Stomach (tissue), 9 donors: ENCODE results near the gene MCM3AP. TPM values are rescaled to one million over a fixed set of nuclear protein-coding genes. Genes with fewer than 3 reads are reported as not detected.

ENCODE experiments used
- DNase-seq, 2 donors: peaks; one replicate each; pipeline versions ENCODE4 v3.0.0 to v3.0.0-alpha.2; 2013 to 2019
- H3K27ac ChIP-seq, 5 donors: fragments of 200-600 bp in 4 of 5; sonication (generic) in 4 of 5; one replicate each; pipeline ENCODE4 v1.5.1; 2013 to 2019; ENCODE audit warnings: mild to moderate bottlenecking in 1 of 5, moderate library complexity in 1 of 5
- H3K27me3 ChIP-seq, 3 donors: fragments of 200-600 bp; sonication (generic); one replicate each; pipeline ENCODE4 v1.5.1; 2017 to 2019; ENCODE audit warnings: mixed run types in 1 of 3
- H3K36me3 ChIP-seq, 4 donors: fragments of 200-600 bp; sonication (generic); 1 replicate in 3 of 4; 2 replicates in 1 of 4; pipeline ENCODE4 v1.5.1; 2016 to 2019
- H3K4me1 ChIP-seq, 4 donors: fragments of 200-600 bp; sonication (generic); one replicate each; pipeline ENCODE4 v1.5.1; 2016 to 2019
- H3K4me3 ChIP-seq, 4 donors: fragments of 200-600 bp; sonication (generic) in 3 of 4; one replicate each; pipeline ENCODE4 v1.5.1; 2016 to 2019; ENCODE audit warnings: mild to moderate bottlenecking in 1 of 4
- H3K9me3 ChIP-seq, 4 donors: fragments of 200-600 bp; sonication (generic); one replicate each; pipeline ENCODE4 v1.5.1; 2016 to 2019
- EP300 ChIP-seq: sonication (generic); formaldehyde crosslinking; IDR thresholded peaks from one replicate; pipeline ENCODE4 v1.6.1; 2017; ENCODE audit warnings: antibody characterized with exemption
- POLR2A ChIP-seq, 4 donors: fragments of 450-650 bp; IDR thresholded peaks; one replicate each; pipeline ENCODE4 v1.6.1; 2016; ENCODE audit warnings: antibody characterized with exemption in 4 of 4, control low read depth in 2 of 4, mild to moderate bottlenecking in 1 of 4, moderate library complexity in 1 of 4
- POLR2AphosphoS5 ChIP-seq, 3 donors: sonication (generic); formaldehyde crosslinking; IDR thresholded peaks; one replicate each; pipeline ENCODE4 v1.6.1; 2016; ENCODE audit warnings: antibody characterized with exemption in 3 of 3
- WGBS, 5 donors: extraction: QIAGEN DNeasy Blood & Tissue Kit in 3 of 5; methylation state at CpG; one replicate each; pipeline versions ENCODE4 v1.1.5 to v1.1.7; 2013 to 2018; 5-methylcytosine and 5-hydroxymethylcytosine counted together
- intact Hi-C: fragments of 100-400 bp; cut with DNase I; formaldehyde crosslinking; loops from one replicate; pipeline ENCODE4 v1.15.1; 2023; ENCODE audit warnings: low total_unique reads
- polyA plus RNA-seq, 3 donors: library from polyadenylated mRNA; stranded (reverse); fragments of 200-250 nt; gene quantifications; one replicate each; pipeline ENCODE4 v1.2.3, GENCODE V29; 2013
- total RNA-seq, 5 donors: library from RNA; depleted of rRNA; stranded (reverse); fragments of >200 nt; gene quantifications; one replicate each; pipeline versions ENCODE4 v1.1.0 to v1.2.3, GENCODE V29; 2014 to 2016
- TF ChIP-seq, protein P1 (sequence below), 7 experiments: fragments of 450-650 bp in 4 of 7; fragments of 200-600 bp in 3 of 7; sonication (generic) in 3 of 7; IDR thresholded peaks; one replicate each; pipeline ENCODE4 v1.5.1; 2016 to 2019; ENCODE audit warnings: antibody characterized with exemption in 7 of 7, control low read depth in 2 of 7, mild to moderate bottlenecking in 1 of 7
- donor health status: healthy with polysubstance abuse.
- donor health status: Bipolar disorder and iron deficiency.
- donor health status: healthy.

Gene MCM3AP
- total and polyA plus RNA-seq, 8 donors, result 18.9 to 555 (median 57.4) TPM

DNA sequence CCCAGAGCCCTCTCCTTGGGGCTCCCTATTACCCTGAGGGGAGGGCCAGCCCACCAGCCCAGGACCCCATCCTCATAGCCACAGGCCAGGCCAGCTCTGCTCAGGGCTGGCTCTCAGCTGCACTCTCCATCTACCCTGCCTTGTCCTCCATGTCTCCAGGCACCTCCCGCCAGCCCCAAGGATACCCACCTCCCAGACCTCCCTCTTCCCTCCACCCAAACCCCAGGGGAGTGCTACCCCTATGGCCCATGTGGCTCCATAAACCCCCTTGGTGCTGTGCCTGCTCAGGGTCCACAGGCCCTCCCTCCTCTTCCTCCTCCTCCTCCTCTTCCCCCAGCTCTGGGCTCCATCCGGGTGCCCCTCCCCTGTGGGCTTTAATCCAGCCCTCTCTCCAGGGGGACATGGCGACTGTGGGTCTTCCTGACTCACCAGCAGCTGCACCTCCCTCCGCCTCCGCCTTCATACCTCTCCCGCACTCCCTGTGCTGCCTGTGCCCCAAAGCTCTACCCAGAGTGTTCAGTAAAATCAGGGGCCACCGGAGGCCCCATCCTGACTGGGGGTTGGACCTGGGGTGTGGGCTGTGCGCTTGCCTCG lies 9.9 kb upstream of the MCM3AP start:
- Histone ChIP-seq H3K36me3 (peaks cover 0 to 15% (median 13%) of the 10 kb centered on the region in 4 donors), H3K27me3 (peaks cover 0 to 27% (median 10%) of the 10 kb centered on the region in 3 donors), H3K27ac (peak overlapping the region in 3 of 5 donors; percentile 52 to 80 (median 75)), H3K9me3 (no peaks in the 10 kb centered on the region), H3K4me3 (no peak overlapping the region), H3K4me1 (peaks cover 11 to 35% (median 30%) of the 10 kb centered on the region in 4 donors)
- WGBS, 5 donors, result 34 to 67% (median 57%) methylated on average over 7 to 9 of the region's 9 CpGs
- intact Hi-C loops, result no loop called here
- peak in 1 of 2 donors; percentile 40 for DNase-seq
- no peak for TF ChIP-seq EP300
- TF ChIP-seq, protein P1, sequence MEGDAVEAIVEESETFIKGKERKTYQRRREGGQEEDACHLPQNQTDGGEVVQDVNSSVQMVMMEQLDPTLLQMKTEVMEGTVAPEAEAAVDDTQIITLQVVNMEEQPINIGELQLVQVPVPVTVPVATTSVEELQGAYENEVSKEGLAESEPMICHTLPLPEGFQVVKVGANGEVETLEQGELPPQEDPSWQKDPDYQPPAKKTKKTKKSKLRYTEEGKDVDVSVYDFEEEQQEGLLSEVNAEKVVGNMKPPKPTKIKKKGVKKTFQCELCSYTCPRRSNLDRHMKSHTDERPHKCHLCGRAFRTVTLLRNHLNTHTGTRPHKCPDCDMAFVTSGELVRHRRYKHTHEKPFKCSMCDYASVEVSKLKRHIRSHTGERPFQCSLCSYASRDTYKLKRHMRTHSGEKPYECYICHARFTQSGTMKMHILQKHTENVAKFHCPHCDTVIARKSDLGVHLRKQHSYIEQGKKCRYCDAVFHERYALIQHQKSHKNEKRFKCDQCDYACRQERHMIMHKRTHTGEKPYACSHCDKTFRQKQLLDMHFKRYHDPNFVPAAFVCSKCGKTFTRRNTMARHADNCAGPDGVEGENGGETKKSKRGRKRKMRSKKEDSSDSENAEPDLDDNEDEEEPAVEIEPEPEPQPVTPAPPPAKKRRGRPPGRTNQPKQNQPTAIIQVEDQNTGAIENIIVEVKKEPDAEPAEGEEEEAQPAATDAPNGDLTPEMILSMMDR (IDR thresholded peaks at IDR 0.05), result no peak
- TF ChIP-seq POLR2A (IDR thresholded peaks at IDR 0.05), result no peak
- TF ChIP-seq POLR2AphosphoS5 (IDR thresholded peaks at IDR 0.05), result no peak

DNA sequence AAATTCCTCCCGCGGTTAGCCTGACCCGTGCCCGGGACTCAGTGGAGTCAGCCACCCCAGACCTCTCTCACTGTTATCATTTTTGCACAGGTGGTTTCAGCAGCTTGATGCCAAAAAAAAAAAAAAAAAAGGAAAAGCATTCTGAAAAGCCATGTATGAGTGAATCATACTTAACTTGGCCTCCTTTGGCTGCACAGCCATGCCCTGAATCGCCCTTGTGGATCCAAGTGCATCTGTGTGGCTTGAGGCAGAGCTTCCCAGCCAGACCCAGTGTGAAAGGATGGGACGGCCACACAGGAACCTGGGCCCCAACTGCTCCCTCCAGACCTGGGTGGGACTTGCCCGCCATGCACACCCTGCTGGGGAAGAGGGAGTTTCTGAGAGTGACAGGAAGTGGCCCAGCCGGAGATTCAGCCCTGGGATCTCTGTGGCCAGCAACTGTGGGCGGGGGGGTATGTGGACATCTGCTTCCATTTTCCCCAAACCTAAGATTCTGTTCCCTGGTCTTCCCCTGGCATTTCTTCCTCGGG lies 9.3 kb upstream of the MCM3AP start:
- Histone ChIP-seq H3K4me3 (no peak overlapping the region), H3K27me3 (peaks cover 0 to 27% (median 10%) of the 10 kb centered on the region in 3 donors), H3K9me3 (no peaks in the 10 kb centered on the region), H3K4me1 (peaks cover 11 to 35% (median 30%) of the 10 kb centered on the region in 4 donors), H3K36me3 (peaks cover 0 to 12% (median 11%) of the 10 kb centered on the region in 4 donors), H3K27ac (peak overlapping the region in 3 of 5 donors; percentile 52 to 80 (median 75))
- intact Hi-C loops, result no loop called here
- DNase-seq, result peak in 1 of 2 donors; percentile 36
- WGBS, 5 donors, result 47 to 58% (median 52%) methylated on average over 8 to 10 of the region's 10 CpGs
- TF ChIP-seq POLR2A (IDR thresholded peaks at IDR 0.05), result no peak
- no peak for TF ChIP-seq EP300
- TF ChIP-seq, protein P1 (IDR thresholded peaks at IDR 0.05), result no peak
- TF ChIP-seq POLR2AphosphoS5 (IDR thresholded peaks at IDR 0.05), result no peak

DNA sequence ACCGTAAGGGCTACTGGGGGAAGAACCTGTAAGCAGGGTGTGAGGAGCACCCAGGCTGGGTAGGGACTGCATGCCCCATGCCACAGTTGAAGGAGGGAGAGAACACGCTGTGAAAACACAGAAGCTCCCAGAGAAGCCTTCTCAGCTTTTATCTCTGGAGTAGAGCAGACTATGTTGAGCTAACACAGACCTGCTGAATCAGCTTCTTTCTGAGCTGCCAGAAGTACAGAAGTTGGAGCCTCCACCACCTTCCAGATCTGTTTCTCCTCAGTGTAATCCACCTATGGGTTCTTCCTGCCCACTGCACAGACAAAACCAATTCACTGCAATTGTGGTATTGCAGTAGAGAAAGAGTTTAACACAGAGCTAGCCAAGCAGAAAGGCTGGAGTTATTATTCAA lies 6.2 kb upstream of the MCM3AP start:
- no peak for TF ChIP-seq EP300
- TF ChIP-seq, protein P1 (IDR thresholded peaks at IDR 0.05), result no peak
- H3K36me3 ChIP-seq, result peaks cover 0 to 14% (median 12%) of the 10 kb centered on the region in 4 donors
- no peak overlapping the region for H3K27ac ChIP-seq
- no peak overlapping the region for H3K4me3 ChIP-seq
- DNase-seq, result no peak
- 95 to 100% (median 97%) methylated on average over 2 of the region's 2 CpGs for WGBS, 5 donors
- H3K4me1 ChIP-seq, result peaks cover 5 to 34% (median 25%) of the 10 kb centered on the region in 4 donors
- no peaks in the 10 kb centered on the region for H3K9me3 ChIP-seq
- H3K27me3 ChIP-seq, result peaks cover 0 to 12% (median 0%) of the 10 kb centered on the region in 3 donors
- intact Hi-C loops, result no loop called here

DNA sequence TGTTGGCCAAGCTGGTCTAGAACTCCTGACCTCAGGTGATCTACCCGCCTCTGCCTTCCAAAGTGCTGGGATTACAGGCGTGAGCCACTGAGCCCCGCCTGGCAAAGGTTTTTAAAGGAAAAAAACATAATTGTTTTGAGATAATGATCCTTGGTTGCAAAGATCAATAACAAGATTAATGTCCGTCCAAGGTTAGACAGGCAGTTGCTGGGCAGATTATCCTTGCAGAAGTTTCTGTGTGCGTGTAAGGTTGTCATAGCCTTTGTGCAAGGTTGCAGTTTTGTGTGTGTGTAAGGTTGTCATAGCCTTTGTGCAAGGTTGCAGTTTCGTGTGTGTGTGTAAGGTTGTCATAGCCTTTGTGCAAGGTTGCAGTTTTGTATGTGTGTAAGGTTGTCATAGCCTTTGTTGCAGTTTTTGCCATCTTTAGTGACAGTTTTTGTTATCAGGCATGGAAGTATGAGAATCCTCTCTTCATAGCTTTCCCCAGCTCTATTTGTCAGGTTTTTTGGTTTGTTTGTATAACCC lies 4.3 kb upstream of the MCM3AP start:
- no peak for DNase-seq
- peaks cover 12 to 25% (median 20%) of the 10 kb centered on the region in 4 donors for H3K4me1 ChIP-seq
- no peak overlapping the region for H3K4me3 ChIP-seq
- no peak overlapping the region for H3K27ac ChIP-seq
- H3K36me3 ChIP-seq, result peaks cover 0 to 14% (median 12%) of the 10 kb centered on the region in 4 donors
- TF ChIP-seq POLR2AphosphoS5 (IDR thresholded peaks at IDR 0.05), result no peak
- TF ChIP-seq, protein P1 (IDR thresholded peaks at IDR 0.05), result no peak
- TF ChIP-seq POLR2A (IDR thresholded peaks at IDR 0.05), result no peak
- TF ChIP-seq EP300, result no peak
- intact Hi-C loops, result no loop called here
- H3K9me3 ChIP-seq, result no peaks in the 10 kb centered on the region
- 71 to 79% (median 73%) methylated on average over 6 of the region's 6 CpGs for WGBS, 5 donors
- no peaks in the 10 kb centered on the region for H3K27me3 ChIP-seq
